HG02938 (cell line): ENCODE measurements around the gene ZNF440.
"Not testable (repeated sequence)": the region's sequence is repeated elsewhere in the genome, so short reads cannot be mapped to it uniquely, and the experiment has no call there.

Source experiments
- ATAC-seq: cut with Tn5 transposase; IDR thresholded peaks from one replicate; pipeline ENCODE4 v1.9.1; 2021; ENCODE audit warnings: mild to moderate bottlenecking, moderate library complexity; ENCODE audit not compliant: unreplicated experiment

ZNF440 gene

GRCh38 chr19:11814029-11814699 is at the start of gene ZNF440:
Gene ZNF440, plus strand, starts transcription at chr19:11814273. Its CDS starts 175 bp downstream, at chr19:11814448.
- peak; percentile 89 for ATAC-seq

GRCh38 chr19:11766597-11767591 is 47.2 kb upstream of the ZNF440 start, which contains the start of gene ZNF441:
Gene ZNF441, plus strand, starts transcription at chr19:11767000. Its CDS starts 194 bp downstream, at chr19:11767194.
- peak; percentile 86 for ATAC-seq

DNA sequence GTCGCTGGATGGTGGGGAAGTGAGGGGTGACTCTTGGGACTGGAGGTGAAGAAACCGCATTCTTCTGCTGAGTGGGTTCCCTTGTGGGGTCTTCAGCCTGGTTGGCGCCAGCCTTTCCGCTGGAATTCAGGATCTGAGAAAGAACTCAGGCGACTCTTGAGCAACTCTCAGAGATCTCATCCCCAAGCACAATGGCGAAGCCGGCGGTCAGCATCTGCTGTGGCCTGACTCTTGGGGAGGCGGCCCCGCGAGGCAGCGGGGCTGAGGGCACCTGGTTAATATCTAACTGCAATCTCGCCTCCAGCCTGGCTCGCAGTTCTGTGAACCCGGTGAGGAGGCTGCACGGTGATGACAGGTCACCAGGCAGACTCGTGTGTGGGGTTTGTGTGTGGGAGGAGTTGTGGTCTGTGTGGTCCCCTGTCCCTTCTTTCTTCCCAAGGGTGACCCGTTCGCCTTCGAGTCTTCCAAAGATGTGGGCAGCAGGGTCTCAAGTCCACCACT is 46.4 kb upstream of the ZNF440 start:
- no peak for ATAC-seq

DNA sequence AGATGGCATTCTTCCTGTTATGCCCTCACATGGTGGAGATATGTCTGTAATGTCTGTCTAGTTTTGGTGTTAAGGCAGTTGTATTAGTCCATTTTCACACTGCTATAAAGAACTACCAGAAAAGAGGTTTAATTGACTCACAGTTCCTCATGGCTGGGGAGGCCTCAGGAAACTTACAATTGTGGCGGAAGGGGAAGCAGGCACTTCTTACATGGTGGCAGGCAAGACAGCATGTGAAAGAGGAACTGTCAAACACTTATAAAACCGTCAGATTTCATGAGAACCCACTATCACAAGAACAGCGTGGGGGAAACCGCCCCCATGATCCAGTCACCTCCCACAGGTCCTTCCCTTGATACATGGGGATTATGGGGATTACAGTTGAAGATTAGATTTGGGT is 44.1 kb upstream of the ZNF440 start:
- ATAC-seq = no peak

DNA sequence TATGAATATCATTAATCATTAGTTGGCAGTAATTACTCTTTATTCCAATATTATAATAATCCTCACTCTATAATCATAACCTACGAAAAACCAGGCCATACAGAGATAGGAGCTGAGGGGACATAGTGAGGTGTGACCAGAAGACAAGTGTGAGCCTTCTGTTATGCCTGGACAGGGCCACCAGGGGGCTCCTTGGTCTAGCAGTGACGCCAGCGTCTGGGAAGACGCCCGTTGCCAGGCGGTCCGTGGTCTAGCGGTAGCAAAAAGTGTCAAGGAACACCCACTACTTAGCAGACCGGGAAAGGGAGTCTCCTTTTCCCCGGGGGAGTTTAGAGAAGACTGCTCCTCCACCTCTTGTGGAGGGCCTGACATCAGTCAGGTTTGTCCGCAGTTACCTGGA is 42.6 kb upstream of the ZNF440 start:
- not testable (repeated sequence) for ATAC-seq

GRCh38 chr19:11776669-11777068 is 37.4 kb upstream of the ZNF440 start:
- not testable (repeated sequence) for ATAC-seq

DNA sequence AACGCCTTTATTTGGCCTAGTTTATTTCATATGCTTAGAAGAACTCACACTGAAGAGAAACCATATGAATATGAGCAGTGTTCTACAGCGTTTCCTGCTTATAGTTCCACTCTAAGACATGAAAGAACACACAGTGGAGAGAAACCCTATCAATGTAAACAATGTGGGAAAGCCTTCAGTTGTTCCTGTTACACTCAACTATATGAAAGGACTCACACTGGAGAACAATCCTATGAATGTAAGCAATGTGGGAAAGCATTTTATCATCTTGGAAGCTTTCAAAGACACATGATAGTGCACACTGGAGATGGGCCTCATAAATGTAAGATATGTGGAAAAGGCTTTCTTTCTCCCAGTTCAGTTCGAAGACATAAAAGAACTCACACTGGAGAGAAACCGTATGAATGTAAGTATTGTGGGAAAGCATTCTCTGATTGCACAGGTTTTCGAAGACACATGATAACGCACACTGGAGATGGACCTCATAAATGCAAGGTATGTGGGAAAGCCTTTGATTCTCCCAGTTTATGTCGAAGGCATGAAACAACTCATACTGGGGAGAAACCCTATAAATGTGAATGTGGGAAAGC is 33.5 kb upstream of the ZNF440 start:
- ATAC-seq = no peak

- no peak for ATAC-seq
These were observed 32.6 kb upstream of the ZNF440 start for GRCh38 chr19:11781295-11782057.

DNA sequence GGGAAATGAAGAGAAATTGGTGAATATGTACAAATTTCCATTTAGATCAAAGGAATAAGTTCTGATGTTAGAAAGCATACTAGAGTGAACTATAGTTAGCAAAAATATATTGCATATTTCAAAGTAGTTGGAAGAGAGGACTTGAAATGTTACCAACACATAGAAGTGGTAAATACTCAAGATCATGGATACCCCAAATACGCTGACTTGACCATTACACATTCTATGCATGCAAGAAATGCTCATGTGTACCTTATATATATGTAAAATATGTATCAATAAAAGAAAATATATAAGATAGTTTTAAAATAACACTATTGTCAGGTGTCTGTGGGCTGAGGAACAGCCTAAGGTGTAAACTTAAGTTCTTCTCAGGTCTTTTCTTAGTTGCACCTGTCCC is 30.3 kb upstream of the ZNF440 start:
- no peak for ATAC-seq

- ATAC-seq = no peak
These were observed 29.7 kb upstream of the ZNF440 start for GRCh38 chr19:11784356-11784755.

DNA sequence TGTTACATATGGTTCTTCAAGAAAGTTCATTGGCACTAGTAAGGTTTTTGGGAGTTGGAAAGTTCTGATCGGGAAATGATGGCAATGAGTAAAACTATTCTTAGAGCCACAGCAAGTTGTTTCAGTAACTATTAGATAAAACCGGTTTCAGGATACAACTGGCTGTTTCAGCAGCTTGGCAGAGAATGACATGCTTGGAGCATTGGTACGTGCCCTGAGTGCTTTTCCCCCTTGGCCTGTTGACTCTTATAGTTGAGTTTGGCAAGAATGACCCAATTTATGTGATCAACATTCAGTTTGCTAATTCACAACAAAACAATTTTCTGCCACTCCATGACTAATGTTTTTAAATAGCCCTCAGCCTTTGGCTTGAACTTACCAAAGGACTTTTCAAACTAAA is 26.5 kb upstream of the ZNF440 start:
- no peak for ATAC-seq

DNA sequence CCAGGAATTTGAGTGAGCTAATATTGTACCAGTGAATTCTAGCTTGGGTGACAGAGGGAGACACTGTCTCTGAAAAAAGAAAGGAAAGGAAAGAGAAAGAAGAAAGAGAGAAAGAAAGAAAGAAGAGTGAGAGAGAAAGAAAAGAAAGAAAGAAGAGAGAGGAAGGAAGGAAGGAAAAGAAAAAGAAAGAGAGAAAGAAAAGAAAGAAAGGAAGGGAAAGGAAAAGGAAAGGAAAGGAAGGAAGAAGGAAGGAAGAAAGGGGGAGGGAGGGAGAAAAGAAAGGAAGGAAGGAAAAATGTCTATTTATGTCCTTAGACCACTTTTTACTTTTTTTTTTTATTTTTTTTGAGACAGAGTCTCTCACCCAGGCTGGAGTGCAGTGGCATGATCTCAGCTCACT is 21.1 kb upstream of the ZNF440 start:
- ATAC-seq = no peak

GRCh38 chr19:11797491-11797890 is 16.6 kb upstream of the ZNF440 start:
- no peak for ATAC-seq

DNA sequence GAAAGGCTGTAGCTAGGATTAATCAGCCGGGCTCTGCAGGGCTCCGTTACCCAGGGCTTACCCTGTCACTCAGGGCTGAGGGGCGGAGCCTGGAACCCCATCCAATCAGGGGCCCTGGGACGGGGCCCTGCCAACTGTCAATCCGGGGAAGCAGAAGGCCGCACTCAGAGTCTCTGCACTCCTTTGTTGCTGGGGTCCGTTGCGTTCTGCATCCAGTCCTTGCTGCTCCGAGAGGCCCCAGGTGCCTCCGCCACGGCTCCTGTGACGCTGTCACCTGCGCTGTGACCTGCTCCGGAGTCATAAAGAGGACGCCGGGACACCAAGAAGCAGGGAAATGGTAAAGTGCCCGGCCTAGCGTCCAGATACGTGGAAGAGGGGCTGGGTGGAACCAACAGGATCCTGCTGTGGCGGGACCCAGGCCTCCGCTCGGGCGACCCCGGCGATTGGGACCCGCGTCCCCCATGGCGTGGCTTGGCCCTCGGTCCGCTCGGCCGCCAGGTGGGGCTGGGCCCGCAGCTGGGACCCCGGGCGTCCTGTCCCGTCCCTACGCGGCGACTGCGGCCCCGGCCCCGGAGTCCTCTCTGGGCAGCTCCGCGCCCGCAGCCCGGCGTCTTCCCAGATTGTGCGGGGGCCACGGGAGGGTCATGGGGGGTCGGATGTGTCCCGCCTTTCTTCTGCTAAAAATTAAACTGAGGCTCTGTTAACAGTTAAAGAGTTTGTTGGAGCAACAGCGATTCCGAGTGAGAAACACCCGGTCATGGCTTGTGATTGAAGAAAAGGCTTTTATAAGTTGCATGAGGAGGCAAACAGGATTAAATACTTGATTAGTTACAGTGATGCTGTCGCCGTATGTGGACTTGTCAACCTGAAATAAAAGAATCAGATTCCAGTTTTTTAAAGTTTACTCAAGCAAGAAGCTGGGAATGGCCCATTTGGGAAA is 15.4 kb upstream of the ZNF440 start, which contains the start of gene ZNF491:
ZNF491 (plus strand) TSS at position 133 of the 940 bp plus-strand sequence. CDS start 7,431 bp downstream, outside the sequence.
- ATAC-seq = peak; percentile 90

- ATAC-seq = no peak
These were observed 7.5 kb upstream of the ZNF440 start for GRCh38 chr19:11806354-11807098.

DNA sequence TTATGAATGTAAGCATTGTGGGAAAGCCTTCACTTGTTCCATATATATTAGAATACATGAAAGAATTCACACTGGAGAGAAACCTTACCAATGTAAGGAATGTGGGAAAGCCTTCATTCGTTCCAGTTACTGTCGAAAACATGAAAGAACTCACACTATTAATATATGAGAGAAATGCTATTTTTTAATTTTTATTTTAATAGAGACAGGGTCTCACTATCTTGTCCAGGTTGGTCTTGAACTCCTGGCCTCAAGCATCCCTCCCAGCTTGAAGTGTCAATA is 7.0 kb upstream of the ZNF440 start:
- ATAC-seq = no peak

DNA sequence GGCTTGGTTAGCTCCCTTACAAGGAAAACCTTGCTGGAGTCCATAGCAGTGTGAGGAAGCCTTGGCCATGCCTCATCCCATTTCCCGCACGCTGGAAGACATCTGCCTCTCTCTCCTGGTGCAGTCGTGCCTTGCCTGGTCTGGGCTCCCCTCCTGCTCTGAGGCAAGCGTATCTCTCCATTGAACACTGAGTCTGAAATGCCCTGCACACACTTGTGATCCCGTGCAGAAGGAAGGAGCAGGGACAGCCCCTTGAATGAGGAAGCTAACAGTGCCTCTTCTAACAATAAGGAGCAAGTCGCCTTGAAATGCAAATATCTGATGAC is 407 bp upstream of the ZNF440 start:
- ATAC-seq = peak; percentile 41

DNA sequence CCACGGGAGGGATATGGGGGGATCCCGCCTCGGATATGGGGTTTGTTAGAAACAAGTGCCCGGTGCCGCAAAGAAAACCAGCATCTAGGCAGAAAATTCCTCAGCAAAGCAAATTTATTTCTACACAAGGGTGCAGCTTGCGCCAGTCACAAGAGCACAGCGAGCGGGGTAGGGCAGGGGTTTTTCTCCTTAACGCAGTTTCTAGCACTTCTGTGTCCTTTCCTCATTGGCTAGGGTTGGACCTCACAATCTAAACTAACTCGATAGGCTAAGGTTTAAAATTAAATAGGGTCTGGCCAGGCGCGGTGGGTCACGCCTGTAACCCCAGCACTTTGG is 595 bp downstream of the ZNF440 start:
- no peak for ATAC-seq

GRCh38 chr19:11821474-11822109 is 7.5 kb downstream of the ZNF440 start:
- ATAC-seq = no peak
